DMS 273 (cell line): ENCODE data around the gene PDE11A.
"Not testable (repeated sequence)": the region's sequence is repeated elsewhere in the genome, so short reads cannot be mapped to it uniquely, and the experiment has no call there.

Experiments used
- DNase-seq: peaks from one replicate; lab custom pipeline; 2025; ENCODE audit not compliant: unreplicated experiment; lab: John Stamatoyannopoulos, UW

Gene PDE11A

GRCh38 chr2:177886824-177887223, 185.8 kb downstream of the PDE11A start:
- no peak for DNase-seq

GRCh38 chr2:177885828-177886466, 186.6 kb downstream of the PDE11A start:
- no peak for DNase-seq

- DNase-seq: no peak
Observed at GRCh38 chr2:177883177-177883576, 189.4 kb downstream of the PDE11A start.

GRCh38 chr2:177882501-177882900, 190.1 kb downstream of the PDE11A start:
- DNase-seq: peak; percentile 6

GRCh38 chr2:177881921-177882320, 190.7 kb downstream of the PDE11A start:
- no peak for DNase-seq

GRCh38 chr2:177881008-177881747, 191.4 kb downstream of the PDE11A start:
- DNase-seq: no peak

GRCh38 chr2:177880285-177880684, 192.3 kb downstream of the PDE11A start:
- no peak for DNase-seq

GRCh38 chr2:177876950-177877349, 195.6 kb downstream of the PDE11A start:
- DNase-seq: no peak

- DNase-seq: no peak
Observed at GRCh38 chr2:177874686-177875085, 197.9 kb downstream of the PDE11A start.

- DNase-seq: no peak
Observed at GRCh38 chr2:177873915-177874314, 198.7 kb downstream of the PDE11A start.

- no peak for DNase-seq
Observed at GRCh38 chr2:177872286-177872685, 200.3 kb downstream of the PDE11A start.

- no peak for DNase-seq
Observed at GRCh38 chr2:177869912-177870311, 202.7 kb downstream of the PDE11A start.

- no peak for DNase-seq
Observed at GRCh38 chr2:177869209-177869608, 203.4 kb downstream of the PDE11A start.

GRCh38 chr2:177868806-177869205, 203.8 kb downstream of the PDE11A start:
- no peak for DNase-seq

GRCh38 chr2:177857538-177857937, 215.0 kb downstream of the PDE11A start:
- DNase-seq: no peak

GRCh38 chr2:177852389-177852788, 220.2 kb downstream of the PDE11A start:
- DNase-seq: no peak

- DNase-seq: no peak
Observed at GRCh38 chr2:177843188-177843587, 229.4 kb downstream of the PDE11A start.

GRCh38 chr2:177842243-177842642, 230.3 kb downstream of the PDE11A start:
- no peak for DNase-seq

- not testable (repeated sequence) for DNase-seq
Observed at GRCh38 chr2:177835418-177836204, 237.0 kb downstream of the PDE11A start.

- no peak for DNase-seq
Observed at GRCh38 chr2:177832611-177833433, 239.8 kb downstream of the PDE11A start.

- no peak for DNase-seq
Observed at GRCh38 chr2:177830881-177831386, 241.6 kb downstream of the PDE11A start.
